CD14-positive monocyte (primary cell): ENCODE results near the gene TOPBP1. TPM values are rescaled to one million over a fixed set of nuclear protein-coding genes. Genes with fewer than 3 reads are reported as not detected.

ENCODE experiments used
- DNase-seq, 3 donors: peaks; one replicate each; pipeline ENCODE4 v3.0.0-alpha.2; 2011 to 2022
- H2AFZ ChIP-seq: 2 replicates; pipeline ENCODE4 v1.6.0; 2012; ENCODE audit warnings: mild to moderate bottlenecking, low read depth, low read length, inconsistent platforms; ENCODE audit not compliant: insufficient read depth, poor library complexity, severe bottlenecking
- H3K27ac ChIP-seq, 2 donors: 1 replicate in 1 of 2; 2 replicates in 1 of 2; pipeline ENCODE4 v1.5.1; 2012 to 2013; ENCODE audit warnings: low read length in 2 of 2, control low read depth in 1 of 2, inconsistent platforms in 1 of 2, low read depth in 1 of 2, mild to moderate bottlenecking in 1 of 2
- H3K27me3 ChIP-seq, 2 donors: one replicate each; pipeline versions ENCODE4 v1.6.0 to v1.6.1; 2011 to 2013; ENCODE audit warnings: low read length in 2 of 2; ENCODE audit not compliant: control insufficient read depth in 2 of 2, insufficient read depth in 2 of 2
- H3K36me3 ChIP-seq, 2 donors: replicated peaks in 1 of 2; 1 replicate in 1 of 2; 2 replicates in 1 of 2; pipeline versions ENCODE4 v1.5.1 to v1.6.1; 2012 to 2013; ENCODE audit warnings: low read length in 2 of 2, control low read depth in 1 of 2, inconsistent platforms in 1 of 2, mild to moderate bottlenecking in 1 of 2; ENCODE audit not compliant: insufficient read depth in 2 of 2, control insufficient read depth in 1 of 2
- H3K4me1 ChIP-seq, 2 donors: 1 replicate in 1 of 2; 2 replicates in 1 of 2; pipeline versions ENCODE4 v1.5.1 to v1.6.1; 2012 to 2013; ENCODE audit warnings: low read length in 2 of 2, control low read depth in 1 of 2, inconsistent platforms in 1 of 2, mild to moderate bottlenecking in 1 of 2, moderate library complexity in 1 of 2; ENCODE audit not compliant: insufficient read depth in 2 of 2, control insufficient read depth in 1 of 2
- H3K4me2 ChIP-seq: replicated peaks from 2 replicates; pipeline ENCODE3; 2012; ENCODE audit warnings: low read length, moderate library complexity, mild to moderate bottlenecking; ENCODE audit not compliant: poor library complexity, severe bottlenecking; ENCODE audit errors: extremely low read depth
- H3K4me3 ChIP-seq, 3 experiments: fragments of 200-600 bp in 1 of 3; sonication (generic) in 1 of 3; replicated peaks in 1 of 3; 1 replicate in 2 of 3; 2 replicates in 1 of 3; pipeline ENCODE4 v1.5.1; 2011 to 2013; ENCODE audit warnings: low read length in 3 of 3, mild to moderate bottlenecking in 3 of 3, control low read depth in 2 of 3, low read depth in 2 of 3, inconsistent platforms in 1 of 3, moderate library complexity in 1 of 3
- H3K79me2 ChIP-seq: 2 replicates; pipeline ENCODE4 v1.6.0; 2012; ENCODE audit warnings: mild to moderate bottlenecking, control low read depth, inconsistent platforms, low read length, moderate library complexity; ENCODE audit not compliant: insufficient read depth
- H3K9ac ChIP-seq: 2 replicates; pipeline ENCODE4 v1.6.0; 2017; ENCODE audit warnings: low read length, mild to moderate bottlenecking; ENCODE audit not compliant: insufficient read depth, poor library complexity, severe bottlenecking
- H3K9me3 ChIP-seq, 2 donors: replicated peaks in 1 of 2; 1 replicate in 1 of 2; 2 replicates in 1 of 2; pipeline versions ENCODE4 v1.5.1 to v1.6.1; 2012 to 2013; ENCODE audit warnings: low read length in 2 of 2, control low read depth in 1 of 2; ENCODE audit not compliant: control insufficient read depth in 1 of 2, insufficient read depth in 1 of 2
- H4K20me1 ChIP-seq: 2 replicates; pipeline ENCODE4 v1.6.0; 2012; ENCODE audit warnings: mild to moderate bottlenecking, low read length, control low read depth, moderate library complexity; ENCODE audit not compliant: insufficient read depth
- H3K27ac Mint-ChIP-seq, 7 donors: one replicate each; pipeline ENCODE4 v1.8.0; 2020; ENCODE audit warnings: mild to moderate bottlenecking in 7 of 7, mixed read lengths in 7 of 7, moderate library complexity in 6 of 7, inconsistent platforms in 2 of 7
- H3K27me3 Mint-ChIP-seq, 3 donors: one replicate each; pipeline ENCODE4 v1.8.0; 2021 to 2022; ENCODE audit warnings: low read depth in 3 of 3, mild to moderate bottlenecking in 3 of 3, mixed read lengths in 3 of 3, moderate library complexity in 3 of 3, inconsistent platforms in 1 of 3
- H3K36me3 Mint-ChIP-seq, 2 donors: one replicate each; pipeline ENCODE4 v1.8.0; 2020; ENCODE audit warnings: mixed read lengths in 2 of 2, inconsistent platforms in 1 of 2, mild to moderate bottlenecking in 1 of 2
- H3K4me1 Mint-ChIP-seq: one replicate; pipeline ENCODE4 v1.8.0; 2020; ENCODE audit warnings: mild to moderate bottlenecking, mixed read lengths
- H3K4me3 Mint-ChIP-seq, 2 donors: one replicate each; pipeline ENCODE4 v1.8.0; 2020; ENCODE audit warnings: mild to moderate bottlenecking in 2 of 2, mixed read lengths in 2 of 2, moderate library complexity in 1 of 2
- H3K9me3 Mint-ChIP-seq, 7 donors: one replicate each; pipeline ENCODE4 v1.8.0; 2020 to 2022; ENCODE audit warnings: mixed read lengths in 7 of 7, mild to moderate bottlenecking in 6 of 7, moderate library complexity in 6 of 7, inconsistent platforms in 2 of 7
- CTCF ChIP-seq: fragments of 200-600 bp; IDR thresholded peaks from one replicate; pipeline ENCODE4 v1.8.0; 2022; ENCODE audit warnings: antibody characterized with exemption, mild to moderate bottlenecking
- WGBS: methylation state at CpG from one replicate; pipeline ENCODE4 v1.1.5; 2013; ENCODE audit warnings: missing lambda C conversion rate; ENCODE audit not compliant: insufficient coverage; 5-methylcytosine and 5-hydroxymethylcytosine counted together
- intact Hi-C, 2 donors: fragments of 100-400 bp; cut with micrococcal nuclease; formaldehyde crosslinking; loops; one replicate each; pipeline versions ENCODE4 v1.15.0 to v1.15.1; 2023
- polyA plus RNA-seq, 3 donors: library from polyadenylated mRNA; depleted of rRNA in 1 of 3; unstranded in 2 of 3; stranded (reverse) in 1 of 3; fragments of 300-500 nt in 2 of 3; fragments of >200 nt in 1 of 3; fragmentation: Illumina TruSeq in 2 of 3; gene quantifications; 1 replicate in 2 of 3; 2 replicates in 1 of 3; pipeline ENCODE4 v1.2.3, GENCODE V29; 2012 to 2021

TOPBP1 gene
- polyA plus RNA-seq, 3 donors: 4.9 to 24.3 (median 7.0) TPM

GRCh38 chr3:133574260-133574881, 87.4 kb downstream of the TOPBP1 start:
- H3K4me2 ChIP-seq: peak overlapping the region; percentile 89
- 0% methylated on average over 52 of the region's 54 CpGs for WGBS
- H4K20me1 ChIP-seq: peaks cover 49% of the 10 kb centered on the region
- Mint-ChIP-seq H3K9me3 (no peaks in the 10 kb centered on the region), H3K4me3 (peak overlapping the region; percentile 88 to 96), H3K27ac (peak overlapping the region; percentile 87 to 99 (median 94)), H3K27me3 (peaks cover 0 to 1% (median 0%) of the 10 kb centered on the region in 3 donors), H3K36me3 (peaks cover 37 to 41% of the 10 kb centered on the region in 2 donors), H3K4me1 (peaks cover 67% of the 10 kb centered on the region)
- intact Hi-C loops: loop anchor here (2.0 to 10.0 kb wide), 3 partner anchors 68 to 852 kb away; partner anchors contain the start of genes NPHP3 (in 1 of the 2) and SRPRB (in 1 of the 2)
- H3K9ac ChIP-seq: peak overlapping the region; percentile 81
- no peaks in the 10 kb centered on the region for H3K9me3 ChIP-seq
- H3K27me3 ChIP-seq: no peaks in the 10 kb centered on the region
- peaks cover 64 to 77% of the 10 kb centered on the region in 2 donors for H3K4me1 ChIP-seq
- peak overlapping the region; percentile 92 to 100 (median 93) for H3K4me3 ChIP-seq
- H3K36me3 ChIP-seq: peaks cover 40 to 44% of the 10 kb centered on the region in 2 donors
- H3K79me2 ChIP-seq: peaks cover 52% of the 10 kb centered on the region
- TF ChIP-seq CTCF: no peak
- H3K27ac ChIP-seq: peak overlapping the region; percentile 91 to 97
- peak; percentile 75 to 84 (median 75) for DNase-seq
- no peak overlapping the region for H2AFZ ChIP-seq

DNA sequence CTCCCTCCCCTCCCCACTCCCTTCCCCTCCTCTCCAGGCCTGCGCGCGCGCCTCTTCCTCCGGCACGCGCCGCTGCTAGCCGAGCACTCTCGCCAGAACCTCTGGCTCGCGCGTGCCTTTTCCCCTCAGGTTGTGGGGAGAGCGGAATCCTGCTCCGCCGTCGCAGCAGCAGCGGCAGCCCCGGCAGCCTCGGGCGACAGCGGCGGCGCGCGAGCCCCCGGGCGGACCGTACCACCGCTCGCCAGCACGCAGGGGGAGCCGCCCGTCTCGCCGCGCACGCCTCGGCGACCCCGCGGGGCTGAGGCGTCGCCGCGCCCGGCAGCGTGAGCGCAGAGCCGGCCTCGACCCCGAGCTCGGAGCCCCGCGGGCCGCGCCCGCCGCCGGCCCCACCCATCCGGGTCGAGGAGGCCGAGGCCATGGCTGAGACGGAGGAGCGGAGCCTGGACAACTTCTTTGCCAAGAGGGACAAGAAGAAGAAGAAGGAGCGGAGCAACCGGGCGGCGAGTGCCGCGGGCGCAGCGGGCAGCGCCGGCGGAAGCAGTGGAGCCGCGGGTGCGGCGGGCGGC, 88.0 kb downstream of the TOPBP1 start, which contains the start of gene CDV3:
Gene CDV3, plus strand, starts transcription at position 58 of the 566 bp plus-strand sequence. Its CDS starts 359 bp downstream, at position 417.
- Histone ChIP-seq H2AFZ (peak within 1 kb of the TSS; percentile 2), H3K4me3 (peak within 1 kb of the TSS; percentile 92 to 100 (median 93)), H4K20me1 (peaks cover 42% of the 10 kb centered on the region), H3K9me3 (no peaks in the 10 kb centered on the region), H3K4me2 (peak within 1 kb of the TSS; percentile 89), H3K27ac (peak within 1 kb of the TSS; percentile 97 to 99), H3K36me3 (peaks cover 34 to 37% of the 10 kb centered on the region in 2 donors), H3K9ac (peak within 1 kb of the TSS; percentile 81), H3K4me1 (peaks cover 63 to 80% of the 10 kb centered on the region in 2 donors), H3K79me2 (peaks cover 45% of the 10 kb centered on the region), H3K27me3 (no peaks in the 10 kb centered on the region)
- no peak for TF ChIP-seq CTCF
- intact Hi-C loops: loop anchor here (2.0 to 10.0 kb wide), 4 partner anchors 67 to 851 kb away; partner anchors contain the start of genes NPHP3 (in 2 of the 2) and SRPRB (in 1 of the 2)
- Mint-ChIP-seq H3K4me1 (peaks cover 74% of the 10 kb centered on the region), H3K36me3 (peaks cover 32 to 35% of the 10 kb centered on the region in 2 donors), H3K27ac (peak within 1 kb of the TSS; percentile 99 to 100 (median 99)), H3K4me3 (peak within 1 kb of the TSS; percentile 88 to 96), H3K27me3 (peaks cover 0 to 1% (median 0%) of the 10 kb centered on the region in 3 donors), H3K9me3 (no peaks in the 10 kb centered on the region)
- no peak for DNase-seq
- under 1% methylated on average over 81 of the region's 81 CpGs for WGBS
